Duodenal mucosa (tissue), 2 donors: ENCODE results near the gene PPFIBP1.
"Not testable (repeated sequence)": the region's sequence is repeated elsewhere in the genome, so short reads cannot be mapped to it uniquely, and the experiment has no call there.

Experiments
- H3K27ac ChIP-seq: one replicate; pipeline ENCODE4 v1.7.0; 2013; ENCODE audit warnings: low read depth, low read length
- H3K27me3 ChIP-seq, 2 donors: one replicate each; pipeline ENCODE4 v1.7.0; 2013; ENCODE audit warnings: low read length in 2 of 2, control low read depth in 1 of 2; ENCODE audit not compliant: insufficient read depth in 2 of 2, control insufficient read depth in 1 of 2
- H3K36me3 ChIP-seq, 2 donors: one replicate each; pipeline ENCODE4 v1.7.0; 2013; ENCODE audit warnings: low read length in 2 of 2, control low read depth in 1 of 2; ENCODE audit not compliant: insufficient read depth in 2 of 2, control insufficient read depth in 1 of 2
- H3K4me1 ChIP-seq, 2 donors: one replicate each; pipeline ENCODE4 v1.7.0; 2013; ENCODE audit warnings: low read length in 2 of 2, control low read depth in 1 of 2; ENCODE audit not compliant: insufficient read depth in 2 of 2, control insufficient read depth in 1 of 2
- H3K4me3 ChIP-seq, 2 donors: one replicate each; pipeline ENCODE4 v1.7.0; 2013; ENCODE audit warnings: low read length in 2 of 2, low read depth in 1 of 2
- H3K9ac ChIP-seq, 2 donors: one replicate each; pipeline ENCODE4 v1.7.0; 2013; ENCODE audit warnings: low read length in 2 of 2, low read depth in 1 of 2
- H3K9me3 ChIP-seq, 2 donors: one replicate each; pipeline ENCODE4 v1.7.0; 2013; ENCODE audit warnings: low read length in 2 of 2, control low read depth in 1 of 2; ENCODE audit not compliant: control insufficient read depth in 1 of 2

Gene PPFIBP1

DNA sequence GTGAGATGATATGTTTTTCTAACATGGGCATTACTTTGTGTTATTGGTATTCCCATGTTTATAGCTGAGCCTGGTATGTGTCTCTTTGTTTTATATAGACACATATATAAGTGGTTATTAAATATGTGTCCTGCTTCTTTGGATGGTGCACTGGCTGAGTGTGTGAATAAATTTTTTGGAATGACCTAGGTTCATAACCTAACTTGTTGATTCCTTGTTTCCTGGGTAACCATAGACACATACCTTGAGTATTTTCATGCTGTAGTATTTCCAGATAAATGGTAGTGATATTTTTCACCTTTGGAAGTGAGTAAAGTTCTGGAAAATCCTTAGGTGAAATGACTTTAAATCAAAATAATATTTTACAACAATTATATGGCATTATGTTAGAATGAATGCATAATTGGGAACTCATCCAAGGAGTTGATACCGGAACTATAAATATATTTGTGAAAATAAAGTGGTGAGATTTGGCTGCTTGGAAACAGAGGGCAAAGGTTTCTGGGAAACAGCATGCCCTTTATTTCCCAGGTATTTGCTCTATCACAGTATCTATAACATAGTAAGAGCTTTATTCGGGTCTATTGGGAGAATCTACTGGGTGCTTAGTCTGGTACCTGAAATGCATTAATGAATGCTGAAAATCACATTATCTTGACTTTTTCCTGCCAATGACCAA lies 107.9 kb downstream of the PPFIBP1 start:
- no peaks in the 10 kb centered on the region for H3K9me3 ChIP-seq
- no peak overlapping the region for H3K27ac ChIP-seq
- peaks cover 0 to 6% of the 10 kb centered on the region in 2 donors for H3K4me1 ChIP-seq
- no peak overlapping the region for H3K4me3 ChIP-seq
- no peaks in the 10 kb centered on the region for H3K27me3 ChIP-seq
- no peaks in the 10 kb centered on the region for H3K36me3 ChIP-seq
- H3K9ac ChIP-seq: no peak overlapping the region

- Histone ChIP-seq H3K27ac (no peak overlapping the region), H3K36me3 (no peaks in the 10 kb centered on the region), H3K4me3 (no peak overlapping the region)
These were observed 111.5 kb downstream of the PPFIBP1 start for GRCh38 chr12:27635349-27635972.

DNA sequence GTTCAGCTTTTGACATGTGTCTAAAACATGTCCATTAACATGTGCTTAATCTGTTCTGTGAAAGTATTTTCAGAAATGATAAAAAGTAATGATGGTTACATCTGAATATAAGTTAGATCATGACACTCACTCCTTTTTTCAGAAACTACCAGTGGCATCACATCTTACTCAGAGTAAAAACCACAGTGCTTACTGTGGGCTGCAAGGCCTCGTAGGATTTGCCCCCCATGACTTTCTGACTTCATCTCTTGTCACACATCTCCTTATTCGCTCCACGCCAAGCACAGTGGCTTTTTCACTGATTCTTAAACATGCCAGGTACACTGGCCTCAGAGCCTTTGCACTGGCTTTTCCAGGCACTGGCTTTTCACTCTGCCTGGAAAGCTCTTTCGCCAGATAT lies 112.6 kb downstream of the PPFIBP1 start:
- H3K36me3 ChIP-seq, H3K9ac ChIP-seq, H3K4me3 ChIP-seq, H3K4me1 ChIP-seq, H3K27ac ChIP-seq, H3K9me3 ChIP-seq, H3K27me3 ChIP-seq: not testable (repeated sequence)

More at GRCh38 chr12:27635349-27635972, 111.5 kb downstream of the PPFIBP1 start:
- Histone ChIP-seq H3K4me1 (peaks cover 0 to 6% of the 10 kb centered on the region in 2 donors), H3K27me3 (no peaks in the 10 kb centered on the region), H3K9ac (no peak overlapping the region), H3K9me3 (no peaks in the 10 kb centered on the region)

- no peaks in the 10 kb centered on the region for H3K9me3 ChIP-seq
These were observed 113.5 kb downstream of the PPFIBP1 start for GRCh38 chr12:27637524-27637923.

DNA sequence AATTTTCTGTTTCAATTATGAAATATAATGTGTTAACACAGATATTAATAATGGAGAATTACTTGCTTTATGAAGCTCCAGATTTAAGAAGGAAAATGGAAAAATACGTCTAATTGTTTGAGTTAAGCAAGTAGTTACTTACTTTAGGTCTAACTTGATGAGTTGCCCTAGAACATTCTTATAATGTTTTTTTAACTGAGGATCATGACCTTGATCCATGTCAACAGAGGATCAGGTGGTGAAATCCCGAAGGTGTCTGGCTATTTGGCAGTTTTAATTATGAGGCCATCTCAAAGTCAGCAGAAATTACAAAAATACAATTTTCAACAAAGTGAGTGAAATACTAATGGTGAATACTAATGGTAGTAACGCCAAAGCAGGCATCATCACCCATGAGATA lies 115.3 kb downstream of the PPFIBP1 start:
- no peak overlapping the region for H3K9ac ChIP-seq
- no peaks in the 10 kb centered on the region for H3K36me3 ChIP-seq
- no peak overlapping the region for H3K4me3 ChIP-seq
- H3K27ac ChIP-seq: no peak overlapping the region
- H3K9me3 ChIP-seq: no peaks in the 10 kb centered on the region
- no peaks in the 10 kb centered on the region for H3K4me1 ChIP-seq
- H3K27me3 ChIP-seq: no peaks in the 10 kb centered on the region

More at GRCh38 chr12:27637524-27637923, 113.5 kb downstream of the PPFIBP1 start:
- H3K36me3 ChIP-seq: no peaks in the 10 kb centered on the region
- H3K9ac ChIP-seq: no peak overlapping the region
- no peak overlapping the region for H3K4me3 ChIP-seq
- peaks cover 0 to 2% of the 10 kb centered on the region in 2 donors for H3K4me1 ChIP-seq
- H3K27me3 ChIP-seq: no peaks in the 10 kb centered on the region
- no peak overlapping the region for H3K27ac ChIP-seq

- not testable (repeated sequence) for H3K4me1 ChIP-seq, H3K27ac ChIP-seq, H3K4me3 ChIP-seq, H3K36me3 ChIP-seq, H3K27me3 ChIP-seq, H3K9ac ChIP-seq, H3K9me3 ChIP-seq
These were observed 116.7 kb downstream of the PPFIBP1 start for GRCh38 chr12:27640566-27641200.

GRCh38 chr12:27642361-27642760 lies 118.4 kb downstream of the PPFIBP1 start:
- H3K4me1 ChIP-seq, H3K36me3 ChIP-seq, H3K4me3 ChIP-seq, H3K9ac ChIP-seq, H3K27me3 ChIP-seq, H3K27ac ChIP-seq, H3K9me3 ChIP-seq: not testable (repeated sequence)

- not testable (repeated sequence) for H3K4me3 ChIP-seq, H3K36me3 ChIP-seq, H3K9me3 ChIP-seq, H3K27me3 ChIP-seq, H3K9ac ChIP-seq, H3K4me1 ChIP-seq, H3K27ac ChIP-seq
These were observed 118.9 kb downstream of the PPFIBP1 start for GRCh38 chr12:27642892-27643291.

- H3K4me1 ChIP-seq: no peaks in the 10 kb centered on the region
- H3K4me3 ChIP-seq: no peak overlapping the region
- no peak overlapping the region for H3K9ac ChIP-seq
- no peaks in the 10 kb centered on the region for H3K9me3 ChIP-seq
- peaks cover 0 to 2% of the 10 kb centered on the region in 2 donors for H3K36me3 ChIP-seq
- no peak overlapping the region for H3K27ac ChIP-seq
- no peaks in the 10 kb centered on the region for H3K27me3 ChIP-seq
These were observed 120.3 kb downstream of the PPFIBP1 start for GRCh38 chr12:27644158-27644845.

DNA sequence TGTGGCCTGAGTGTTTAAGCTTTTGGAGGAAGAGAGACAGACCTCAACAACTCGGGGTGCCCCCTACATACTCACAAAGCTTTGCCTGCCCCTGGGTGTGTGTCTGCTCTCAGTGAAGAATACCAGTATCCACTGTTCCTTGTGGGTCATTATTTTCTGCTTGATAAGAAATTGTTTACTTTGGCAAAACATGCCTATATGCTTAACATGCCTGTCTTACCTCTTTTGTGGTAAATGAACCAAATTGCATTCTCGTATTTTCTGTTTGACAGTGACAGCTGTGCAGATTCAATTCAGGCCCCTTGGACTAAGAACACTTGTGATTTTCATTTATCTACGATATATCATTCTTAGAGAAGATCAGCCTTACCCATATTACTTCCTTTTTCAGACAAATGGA lies 121.7 kb downstream of the PPFIBP1 start:
- H3K36me3 ChIP-seq: peaks cover 0 to 2% of the 10 kb centered on the region in 2 donors
- H3K4me1 ChIP-seq: no peaks in the 10 kb centered on the region
- H3K9me3 ChIP-seq: no peaks in the 10 kb centered on the region
- no peak overlapping the region for H3K27ac ChIP-seq
- H3K27me3 ChIP-seq: no peaks in the 10 kb centered on the region
- no peak overlapping the region for H3K9ac ChIP-seq
- H3K4me3 ChIP-seq: no peak overlapping the region
